ENCODE results near the gene JTB.

DNA sequence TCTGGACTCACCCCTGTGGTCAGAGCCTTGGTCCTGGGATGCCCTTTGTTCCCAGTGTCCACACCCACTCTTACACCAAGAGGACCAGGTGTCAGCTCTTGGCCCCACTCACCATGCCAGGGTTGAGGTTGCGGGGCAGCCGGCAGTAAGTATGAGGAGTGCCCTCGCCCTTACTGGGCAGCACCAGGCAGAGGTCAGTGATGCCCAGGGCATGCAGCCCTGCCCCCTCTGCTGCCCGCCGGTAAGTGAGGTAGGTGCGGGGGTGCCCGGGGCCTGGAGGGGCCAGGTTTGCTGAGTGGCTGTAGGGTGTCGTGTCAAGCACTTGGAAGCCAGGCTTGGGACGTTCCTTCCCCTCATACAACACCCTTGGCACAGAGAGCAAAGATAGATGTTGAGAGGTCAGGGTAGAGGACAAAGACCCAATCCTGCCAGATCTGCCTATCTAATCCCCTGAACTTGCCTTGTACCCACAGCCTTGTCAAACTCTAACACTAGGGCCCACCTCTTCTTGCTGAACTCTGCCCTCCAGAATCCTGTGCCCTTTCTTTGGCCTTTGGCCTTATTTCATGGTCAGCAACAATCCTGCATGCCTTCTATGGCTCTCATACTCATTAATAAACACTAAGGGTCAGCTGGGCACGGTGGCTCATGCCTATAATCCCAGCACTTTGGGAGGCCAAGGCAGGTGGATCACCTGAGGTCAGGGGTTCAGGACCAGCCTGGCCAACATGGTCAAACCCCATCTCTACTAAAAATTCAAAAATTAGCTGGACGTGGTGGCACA, 34.5 kb downstream of the JTB start:
- TF ChIP-seq CTCF (conservative IDR thresholded peaks at IDR 0.05; ENCODE audit: low read length) (no peak), EZH2phosphoT487 (IDR thresholded peaks at IDR 0.05; ENCODE audit: borderline replicate concordance, low read depth, low read length) (no peak)

All from OCI-LY7 (cell line).